GM12878 (cell line): ENCODE data around the gene SPINDOC. TPM values are rescaled to one million over a fixed set of nuclear protein-coding genes. Genes with fewer than 3 reads are reported as not detected.

Experiments used
- ATAC-seq: fragments of 200-7000 bp; cut with Tn5 transposase; 3 replicates; pipeline ENCODE4 v1.9.1; 2020; ENCODE audit warnings: mild to moderate bottlenecking, moderate library complexity
- BruUV-seq: library from RNA; stranded (reverse); fragments of 400-500 nt; replicated peaks from 2 replicates; lab custom pipeline; 2021; lab: Mats Ljungman, UMichigan
- CTCF ChIA-PET: fragments of 300-600 bp; sonication (Branson Sonifier 250); formaldehyde crosslinking; extraction: SDS; loops from one replicate; lab custom pipeline; 2021; ENCODE audit warnings: inconsistent platforms; lab: Yijun Ruan, JAX
- POLR2A ChIA-PET: fragments of 350-600 bp; formaldehyde crosslinking; extraction: SDS; loops from one replicate; lab custom pipeline; 2021; ENCODE audit warnings: inconsistent platforms; lab: Charles Lee
- RAD21 ChIA-PET: fragments of 300-600 bp; sonication (Branson Sonifier 250); formaldehyde crosslinking; loops from one replicate; lab custom pipeline; 2023; ENCODE audit warnings: antibody characterized with exemption; ENCODE audit not compliant: unreplicated experiment; lab: Charles Lee
- SMC1A ChIA-PET: fragments of 300-600 bp; sonication (Branson Sonifier 250); formaldehyde crosslinking; loops from one replicate; lab custom pipeline; 2023; ENCODE audit not compliant: unreplicated experiment, uncharacterized antibody; lab: Charles Lee
- DNase-seq: peaks from one replicate; pipeline ENCODE4 v3.0.0-alpha.2; 2011; ENCODE audit warnings: low read depth, low spot score
- FAIRE-seq: peaks from 3 replicates; lab custom pipeline; 2011; peaks lifted over from hg19 to GRCh38; lab: Jason Lieb, UNC
- H2AFZ ChIP-seq: 2 replicates; pipeline ENCODE4 v1.6.0; 2011; ENCODE audit warnings: low read depth, low read length, control low read depth; ENCODE audit not compliant: control insufficient read depth
- H3K27ac ChIP-seq: 2 replicates; pipeline ENCODE4 v1.5.1; 2011; ENCODE audit warnings: control low read depth; ENCODE audit not compliant: control insufficient read depth, insufficient read depth
- H3K27me3 ChIP-seq, 2 experiments: replicated peaks in 1 of 2; 2 replicates each; pipeline versions ENCODE4 v1.6.0 to v1.6.1; 2011; ENCODE audit warnings: low read length in 1 of 2; ENCODE audit not compliant: control insufficient read depth in 2 of 2, insufficient read depth in 2 of 2
- H3K36me3 ChIP-seq, 2 experiments: 2 replicates each; pipeline ENCODE4 v1.5.1; 2011; ENCODE audit warnings: low read length in 1 of 2; ENCODE audit not compliant: control insufficient read depth in 2 of 2, insufficient read depth in 2 of 2
- H3K4me1 ChIP-seq: 2 replicates; pipeline ENCODE4 v1.6.1; 2011; ENCODE audit warnings: mild to moderate bottlenecking, low read length, moderate library complexity, mixed read lengths; ENCODE audit not compliant: control insufficient read depth, insufficient read depth
- H3K4me2 ChIP-seq: 2 replicates; pipeline ENCODE4 v1.6.0; 2011; ENCODE audit warnings: control low read depth; ENCODE audit not compliant: control insufficient read depth, insufficient read depth
- H3K4me3 ChIP-seq: fragments of 200-600 bp; sonication (generic); 2 replicates; pipeline ENCODE4 v1.5.1; 2016
- H3K79me2 ChIP-seq: 2 replicates; pipeline ENCODE4 v1.6.0; 2011; ENCODE audit warnings: low read length; ENCODE audit not compliant: control insufficient read depth, insufficient read depth
- H3K9ac ChIP-seq: 2 replicates; pipeline ENCODE4 v1.8.0; 2011; ENCODE audit warnings: low read length, control low read depth, mixed read lengths; ENCODE audit not compliant: control insufficient read depth, insufficient read depth
- H3K9me3 ChIP-seq: replicated peaks from 3 replicates; pipeline ENCODE4 v1.5.1; 2011; ENCODE audit warnings: mild to moderate bottlenecking, low read length; ENCODE audit not compliant: control insufficient read depth, insufficient read depth
- H4K20me1 ChIP-seq: 2 replicates; pipeline ENCODE4 v1.6.0; 2011; ENCODE audit not compliant: control insufficient read depth, insufficient read depth
- BHLHE40 ChIP-seq, 2 experiments: fragments of 450-650 bp in 1 of 2; IDR thresholded peaks; 2 replicates each; pipeline ENCODE4 v1.6.1; 2011 to 2017; ENCODE audit warnings: low read depth in 2 of 2, borderline replicate concordance in 1 of 2, improper control_type of control experiment in 1 of 2, low read length in 1 of 2, mild to moderate bottlenecking in 1 of 2
- MYC ChIP-seq: IDR thresholded peaks from 2 replicates; pipeline ENCODE4 v1.6.1; 2011; ENCODE audit warnings: mild to moderate bottlenecking, low read length, moderate library complexity, inconsistent platforms; ENCODE audit not compliant: insufficient read depth, insufficient replicate concordance, insufficient read length, severe bottlenecking
- NR2C2 ChIP-seq: IDR thresholded peaks from 2 replicates; pipeline ENCODE4 v1.6.1; 2011; ENCODE audit warnings: borderline replicate concordance, low read depth; ENCODE audit not compliant: control insufficient read depth, insufficient read length
- POLR2A ChIP-seq: IDR thresholded peaks from 2 replicates; pipeline ENCODE4 v1.6.1; 2011; ENCODE audit warnings: low read depth, mild to moderate bottlenecking, low read length
- RAD51 ChIP-seq: fragments of 450-650 bp; IDR thresholded peaks from 2 replicates; pipeline ENCODE4 v1.6.1; 2016; ENCODE audit warnings: moderate library complexity, mild to moderate bottlenecking, inconsistent platforms
- ZNF24 ChIP-seq: fragments of 450-650 bp; IDR thresholded peaks from 2 replicates; pipeline ENCODE4 v1.6.1; 2017; ENCODE audit warnings: antibody characterized with exemption, mild to moderate bottlenecking
- ZNF384 ChIP-seq: IDR thresholded peaks from 2 replicates; pipeline ENCODE4 v1.6.1; 2012; ENCODE audit warnings: low read depth, mild to moderate bottlenecking, low read length, improper control_type of control experiment, borderline replicate concordance
- ZNF592 ChIP-seq: fragments of 450-650 bp; IDR thresholded peaks from 2 replicates; pipeline ENCODE4 v1.6.1; 2017; ENCODE audit warnings: mild to moderate bottlenecking, moderate library complexity
- ZZZ3 ChIP-seq: IDR thresholded peaks from 2 replicates; pipeline ENCODE4 v1.6.1; 2011; ENCODE audit warnings: low read depth; ENCODE audit not compliant: control insufficient read depth, insufficient read length
- WGBS: methylation state at CpG from one replicate; pipeline ENCODE4 v1.1.6; 2016; ENCODE audit warnings: low lambda C conversion rate; ENCODE audit not compliant: insufficient replicate concordance, insufficient coverage; ENCODE audit errors: missing lambda C conversion rate; 5-methylcytosine and 5-hydroxymethylcytosine counted together
- in situ Hi-C: fragments of 300-500 bp; cut with MboI; formaldehyde crosslinking; loops from 9 replicates; pipeline ENCODE4 v1.14.3; 2018; ENCODE audit warnings: mixed read lengths
- intact Hi-C: fragments of 100-400 bp; cut with micrococcal nuclease; formaldehyde crosslinking; loops from one replicate; pipeline ENCODE4 v1.14.2; 2022; ENCODE audit not compliant: unreplicated experiment
- polyA plus RNA-seq, 11 experiments: library from polyadenylated mRNA; depleted of rRNA in 4 of 11; unstranded in 6 of 11; stranded (reverse) in 5 of 11; fragments of >200 nt; fragmentation: Nextera tagmentation in 4 of 11; fragmentation: Illumina TruSeq in 1 of 11; extraction: Ambion mirVana in 4 of 11; extraction: Trizol in 1 of 11; gene quantifications; 1 replicate in 1 of 11; 2 replicates in 10 of 11; pipeline versions ENCODE4 v1.2.1 to v1.2.3, GENCODE V29; 2011 to 2016; ENCODE audit warnings: inconsistent platforms in 2 of 11, missing spikeins in 2 of 11, low read depth in 1 of 11
- total RNA-seq, 4 experiments: library from RNA; depleted of rRNA in 3 of 4; stranded (reverse); fragments of >200 nt in 3 of 4; fragmentation: Illumina TruSeq in 1 of 4; extraction: Trizol in 1 of 4; gene quantifications; 2 replicates each; pipeline versions ENCODE4 v1.2.1 to v1.2.3, GENCODE V29; 2013 to 2021
- TF ChIP-seq, protein P1 (sequence below): fragments of 450-650 bp; IDR thresholded peaks from 2 replicates; pipeline ENCODE4 v1.6.1; 2017; ENCODE audit warnings: low read depth, mild to moderate bottlenecking, moderate library complexity

SPINDOC gene
- total and polyA plus RNA-seq, 10 of the 15 experiments (the other 5 are each of a cell fraction or from before 2014, with no cell fraction given): 0.88 to 38.2 (median 16.9) TPM

DNA sequence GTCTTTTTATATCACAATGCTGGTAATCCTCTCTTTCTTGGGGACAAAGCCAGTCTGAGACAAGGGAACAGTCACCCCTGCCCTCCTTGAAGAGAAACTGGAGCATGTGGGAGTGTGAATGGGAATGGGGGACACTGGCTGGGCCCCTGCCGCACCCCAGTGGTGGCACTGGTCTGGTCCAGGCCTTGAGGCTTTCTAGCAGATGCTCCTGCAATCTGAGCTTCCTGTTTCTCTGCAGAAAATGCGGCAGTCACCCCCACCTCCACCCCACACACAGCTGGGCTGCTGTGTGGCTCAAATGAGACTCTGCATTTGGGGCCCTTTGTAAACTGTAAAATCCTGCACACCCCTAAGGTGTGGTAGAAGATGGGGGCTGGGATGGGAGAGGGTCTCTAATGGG, 19.1 kb downstream of the SPINDOC start:
- peaks cover 7% of the 10 kb centered on the region for H3K4me1 ChIP-seq
- ChIA-PET SMC1A (interaction anchor here (18.4 kb wide), 1 partner anchor 115 kb away, joined by 234 read pairs; no protein-coding TSS in a partner anchor), POLR2A (no interaction called here), RAD21 (interaction anchor here (0.9 kb wide), 1 partner anchor 94 kb away, joined by 3 read pairs; no protein-coding TSS in a partner anchor), CTCF (interaction anchor here (2.1 kb wide), 1 partner anchor 41 kb away, joined by 11 read pairs; no protein-coding TSS in a partner anchor)
- no peak for FAIRE-seq
- peak; percentile 31; the same call in 2 of the 3 replicates for ATAC-seq
- no peaks in the 10 kb centered on the region for H3K27me3 ChIP-seq
- no peak overlapping the region for H3K4me3 ChIP-seq
- in situ Hi-C loops (no loop called here), intact Hi-C loops (no loop called here)
- WGBS: 67% methylated on average over 2 of the region's 2 CpGs
- H3K9ac ChIP-seq: no peak overlapping the region; the same call in 1 of the 2 replicates
- BruUV-seq: no TSS peak
- no peak for DNase-seq
- no peak overlapping the region for H3K27ac ChIP-seq
- TF ChIP-seq POLR2A (peak; percentile 21; the same call in 1 of the 2 replicates), ZNF24 (no peak)
- H3K9me3 ChIP-seq: no peaks in the 10 kb centered on the region
- no peaks in the 10 kb centered on the region for H3K79me2 ChIP-seq
- H3K36me3 ChIP-seq: no peaks in the 10 kb centered on the region; a peak in 1 of 4 replicates
- no peaks in the 10 kb centered on the region; the same call in 1 of the 2 replicates for H4K20me1 ChIP-seq
- no peak overlapping the region for H3K4me2 ChIP-seq
- H2AFZ ChIP-seq: no peak overlapping the region

- H3K36me3 ChIP-seq: no peaks in the 10 kb centered on the region; a peak in 1 of 4 replicates
- H3K4me2 ChIP-seq: no peak overlapping the region
- intact Hi-C loops (no loop called here), in situ Hi-C loops (no loop called here)
- BruUV-seq: no TSS peak
- RAD21 ChIA-PET: interaction anchor here (1.9 kb wide), 1 partner anchor 112 kb away, joined by 7 read pairs; no protein-coding TSS in a partner anchor
- H3K27me3 ChIP-seq: no peaks in the 10 kb centered on the region
- no peak overlapping the region for H3K4me3 ChIP-seq
- POLR2A ChIA-PET: no interaction called here
- ATAC-seq (no peak), DNase-seq (no peak)
- no peak overlapping the region for H3K27ac ChIP-seq
- H3K9ac ChIP-seq: no peak overlapping the region
- H2AFZ ChIP-seq: no peak overlapping the region
- no peak for TF ChIP-seq BHLHE40 (IDR thresholded peaks at IDR 0.05; ENCODE audit: borderline replicate concordance in 1 of 2, low read depth in 2 of 2, low read length in 1 of 2)
- no peak for TF ChIP-seq ZNF592
- TF ChIP-seq RAD51: no peak
- no peak for TF ChIP-seq MYC
- TF ChIP-seq ZZZ3: no peak
- TF ChIP-seq ZNF384: no peak
- TF ChIP-seq NR2C2: no peak
- TF ChIP-seq, protein P1, sequence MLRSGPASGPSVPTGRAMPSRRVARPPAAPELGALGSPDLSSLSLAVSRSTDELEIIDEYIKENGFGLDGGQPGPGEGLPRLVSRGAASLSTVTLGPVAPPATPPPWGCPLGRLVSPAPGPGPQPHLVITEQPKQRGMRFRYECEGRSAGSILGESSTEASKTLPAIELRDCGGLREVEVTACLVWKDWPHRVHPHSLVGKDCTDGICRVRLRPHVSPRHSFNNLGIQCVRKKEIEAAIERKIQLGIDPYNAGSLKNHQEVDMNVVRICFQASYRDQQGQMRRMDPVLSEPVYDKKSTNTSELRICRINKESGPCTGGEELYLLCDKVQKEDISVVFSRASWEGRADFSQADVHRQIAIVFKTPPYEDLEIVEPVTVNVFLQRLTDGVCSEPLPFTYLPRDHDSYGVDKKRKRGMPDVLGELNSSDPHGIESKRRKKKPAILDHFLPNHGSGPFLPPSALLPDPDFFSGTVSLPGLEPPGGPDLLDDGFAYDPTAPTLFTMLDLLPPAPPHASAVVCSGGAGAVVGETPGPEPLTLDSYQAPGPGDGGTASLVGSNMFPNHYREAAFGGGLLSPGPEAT: no peak
- TF ChIP-seq, all 136 proteins: peak for 0
- Histone ChIP-seq H3K9me3 (no peaks in the 10 kb centered on the region), H3K79me2 (no peaks in the 10 kb centered on the region), H3K4me1 (peaks cover 14% of the 10 kb centered on the region), H4K20me1 (no peaks in the 10 kb centered on the region; the same call in 1 of the 2 replicates)
- FAIRE-seq: no peak
- ChIA-PET CTCF (interaction anchor here (1.2 to 8.5 kb wide), 3 partner anchors 40 to 317 kb away, joined by 3 to 271 read pairs (median 11); no protein-coding TSS in a partner anchor), SMC1A (interaction anchor here (1.1 to 18.4 kb wide), 4 partner anchors 37 to 136 kb away, joined by 3 to 234 read pairs (median 4); no protein-coding TSS in a partner anchor)
- WGBS: 73% methylated on average over 2 of the region's 2 CpGs
Measured at GRCh38 chr11:63833048-63833447, 19.8 kb downstream of the SPINDOC start.
